GM21576 (cell line): ENCODE measurements around the gene MID2.
"Not testable (repeated sequence)": the region's sequence is repeated elsewhere in the genome, so short reads cannot be mapped to it uniquely, and the experiment has no call there.

Source experiments
- ATAC-seq: cut with Tn5 transposase; IDR thresholded peaks from one replicate; pipeline ENCODE4 v1.9.1; 2021; ENCODE audit warnings: mild to moderate bottlenecking, moderate library complexity; ENCODE audit not compliant: unreplicated experiment

MID2 gene

GRCh38 chrX:107825698-107826237 lies at the start of gene MID2:
Gene MID2 (plus strand): TSS chrX:107825866. CDS start chrX:107826427, 561 bp downstream.
- ATAC-seq, result peak; percentile 35

GRCh38 chrX:107776649-107777535 lies 48.8 kb upstream of the MID2 start:
- ATAC-seq, result peak; percentile 77

GRCh38 chrX:107777536-107777832 lies 48.2 kb upstream of the MID2 start, which contains the start of gene NCBP2L:
Gene NCBP2L (plus strand): TSS chrX:107777733. CDS start chrX:107794221, 16,488 bp downstream.
- no peak for ATAC-seq

- no peak for ATAC-seq
These were observed 45.1 kb upstream of the MID2 start for GRCh38 chrX:107780525-107780924.

- ATAC-seq, result no peak
These were observed 37.8 kb upstream of the MID2 start for GRCh38 chrX:107787827-107788226.

GRCh38 chrX:107804427-107804826 lies 21.2 kb upstream of the MID2 start:
- ATAC-seq, result no peak

GRCh38 chrX:107805179-107805578 lies 20.5 kb upstream of the MID2 start:
- ATAC-seq, result no peak

GRCh38 chrX:107810053-107810452 lies 15.6 kb upstream of the MID2 start:
- ATAC-seq, result not testable (repeated sequence)

- ATAC-seq, result no peak
These were observed 6.7 kb upstream of the MID2 start for GRCh38 chrX:107818900-107819521.

- ATAC-seq, result no peak
These were observed 2.6 kb upstream of the MID2 start for GRCh38 chrX:107823042-107823441.

- no peak for ATAC-seq
These were observed 2.2 kb upstream of the MID2 start for GRCh38 chrX:107823456-107823855.

GRCh38 chrX:107826238-107827029 lies 768 bp downstream of the MID2 start:
- peak; percentile 55 for ATAC-seq

GRCh38 chrX:107827030-107827831 lies 1.6 kb downstream of the MID2 start:
- ATAC-seq, result no peak

GRCh38 chrX:107827852-107828251 lies 2.2 kb downstream of the MID2 start:
- ATAC-seq, result no peak

GRCh38 chrX:107829878-107830277 lies 4.2 kb downstream of the MID2 start:
- ATAC-seq, result no peak

- no peak for ATAC-seq
These were observed 5.5 kb downstream of the MID2 start for GRCh38 chrX:107831071-107831730.

- no peak for ATAC-seq
These were observed 8.9 kb downstream of the MID2 start for GRCh38 chrX:107834275-107835201.

GRCh38 chrX:107836958-107837357 lies 11.3 kb downstream of the MID2 start:
- ATAC-seq, result no peak

- ATAC-seq, result no peak
These were observed 15.3 kb downstream of the MID2 start for GRCh38 chrX:107840971-107841370.
